NK-92 treated with Interleukin-12 subunit alpha and Interleukin-12 subunit beta, amount 100 ng/mL, for 24 hours (cell line): Measurements from ENCODE around the gene PATZ1.
A peak's percentile ranks its signal among the peaks of the same experiment; 100 is the strongest.
"Not testable (repeated sequence)": the region's sequence is repeated elsewhere in the genome, so short reads cannot be mapped to it uniquely, and the experiment has no call there.

Experiments
- DNase-seq: peaks from one replicate; lab custom pipeline; 2025; lab: John Stamatoyannopoulos, UW

The PATZ1 gene

GRCh38 chr22:31346255-31346732 is at the start of gene PATZ1:
Gene PATZ1 (minus strand): TSS chr22:31346346. CDS start chr22:31345602, 744 bp downstream.
- peak; percentile 68 for DNase-seq

GRCh38 chr22:31394326-31394725 is 48.2 kb upstream of the PATZ1 start:
- no peak for DNase-seq

- DNase-seq = no peak
These were observed 47.7 kb upstream of the PATZ1 start for GRCh38 chr22:31393893-31394292.

- DNase-seq = not testable (repeated sequence)
These were observed 32.5 kb upstream of the PATZ1 start for GRCh38 chr22:31378651-31379050.

GRCh38 chr22:31378123-31378522 is 32.0 kb upstream of the PATZ1 start:
- DNase-seq = no peak

GRCh38 chr22:31377612-31378011 is 31.5 kb upstream of the PATZ1 start:
- no peak for DNase-seq

GRCh38 chr22:31367426-31367825 is 21.3 kb upstream of the PATZ1 start:
- DNase-seq = no peak

- DNase-seq = no peak
These were observed 17.8 kb upstream of the PATZ1 start for GRCh38 chr22:31363885-31364465.

GRCh38 chr22:31361743-31362142 is 15.6 kb upstream of the PATZ1 start:
- no peak for DNase-seq

GRCh38 chr22:31360029-31360428 is 13.9 kb upstream of the PATZ1 start:
- DNase-seq = no peak

GRCh38 chr22:31354515-31354914 is 8.4 kb upstream of the PATZ1 start:
- no peak for DNase-seq

GRCh38 chr22:31350410-31350863 is 4.3 kb upstream of the PATZ1 start:
- DNase-seq = no peak

GRCh38 chr22:31349960-31350359 is 3.8 kb upstream of the PATZ1 start:
- DNase-seq = no peak

- DNase-seq = no peak
These were observed 2.6 kb upstream of the PATZ1 start for GRCh38 chr22:31348766-31349165.

GRCh38 chr22:31348009-31348337 is 1.8 kb upstream of the PATZ1 start:
- DNase-seq = not testable (repeated sequence)

- DNase-seq = no peak
These were observed 1.3 kb upstream of the PATZ1 start for GRCh38 chr22:31347251-31348008.

GRCh38 chr22:31346733-31347250 is 646 bp upstream of the PATZ1 start:
- no peak for DNase-seq

- DNase-seq = peak; percentile 73
These were observed 553 bp downstream of the PATZ1 start for GRCh38 chr22:31345331-31346254.

GRCh38 chr22:31344578-31345330 is 1.4 kb downstream of the PATZ1 start:
- DNase-seq = no peak

- no peak for DNase-seq
These were observed 1.9 kb downstream of the PATZ1 start for GRCh38 chr22:31344256-31344577.
